ENCODE data around the gene PAM16. TPM values are rescaled to one million over a fixed set of nuclear protein-coding genes. Genes with fewer than 3 reads are reported as not detected.

Gene PAM16
- polyA plus RNA-seq, 1 donor from 2014 or later: 145 TPM

GRCh38 chr16:4362476-4363135 lies 11.5 kb upstream of the PAM16 start:
- no peak overlapping the region for H2AFZ ChIP-seq (ENCODE audit: low read depth, low read length)
- TF ChIP-seq SMC3 (conservative IDR thresholded peaks at IDR 0.05; ENCODE audit: poor library complexity): no peak
- TF ChIP-seq MXI1 (conservative IDR thresholded peaks at IDR 0.05; ENCODE audit: poor library complexity, severe bottlenecking): no peak
- TF ChIP-seq, protein P1, sequence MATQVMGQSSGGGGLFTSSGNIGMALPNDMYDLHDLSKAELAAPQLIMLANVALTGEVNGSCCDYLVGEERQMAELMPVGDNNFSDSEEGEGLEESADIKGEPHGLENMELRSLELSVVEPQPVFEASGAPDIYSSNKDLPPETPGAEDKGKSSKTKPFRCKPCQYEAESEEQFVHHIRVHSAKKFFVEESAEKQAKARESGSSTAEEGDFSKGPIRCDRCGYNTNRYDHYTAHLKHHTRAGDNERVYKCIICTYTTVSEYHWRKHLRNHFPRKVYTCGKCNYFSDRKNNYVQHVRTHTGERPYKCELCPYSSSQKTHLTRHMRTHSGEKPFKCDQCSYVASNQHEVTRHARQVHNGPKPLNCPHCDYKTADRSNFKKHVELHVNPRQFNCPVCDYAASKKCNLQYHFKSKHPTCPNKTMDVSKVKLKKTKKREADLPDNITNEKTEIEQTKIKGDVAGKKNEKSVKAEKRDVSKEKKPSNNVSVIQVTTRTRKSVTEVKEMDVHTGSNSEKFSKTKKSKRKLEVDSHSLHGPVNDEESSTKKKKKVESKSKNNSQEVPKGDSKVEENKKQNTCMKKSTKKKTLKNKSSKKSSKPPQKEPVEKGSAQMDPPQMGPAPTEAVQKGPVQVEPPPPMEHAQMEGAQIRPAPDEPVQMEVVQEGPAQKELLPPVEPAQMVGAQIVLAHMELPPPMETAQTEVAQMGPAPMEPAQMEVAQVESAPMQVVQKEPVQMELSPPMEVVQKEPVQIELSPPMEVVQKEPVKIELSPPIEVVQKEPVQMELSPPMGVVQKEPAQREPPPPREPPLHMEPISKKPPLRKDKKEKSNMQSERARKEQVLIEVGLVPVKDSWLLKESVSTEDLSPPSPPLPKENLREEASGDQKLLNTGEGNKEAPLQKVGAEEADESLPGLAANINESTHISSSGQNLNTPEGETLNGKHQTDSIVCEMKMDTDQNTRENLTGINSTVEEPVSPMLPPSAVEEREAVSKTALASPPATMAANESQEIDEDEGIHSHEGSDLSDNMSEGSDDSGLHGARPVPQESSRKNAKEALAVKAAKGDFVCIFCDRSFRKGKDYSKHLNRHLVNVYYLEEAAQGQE (IDR thresholded peaks at IDR 0.05; ENCODE audit: borderline replicate concordance): no peak
- TF ChIP-seq EZH2 (IDR thresholded peaks at IDR 0.05; ENCODE audit: borderline replicate concordance, insufficient read depth, low read length, poor library complexity, severe bottlenecking): no peak
- TF ChIP-seq RAD21 (conservative IDR thresholded peaks at IDR 0.05): no peak
- no peak for TF ChIP-seq CTCF (IDR thresholded peaks at IDR 0.05; ENCODE audit: poor library complexity, severe bottlenecking)
- TF ChIP-seq TAF1 (IDR thresholded peaks at IDR 0.05; ENCODE audit: low read depth): no peak
- no peak for TF ChIP-seq POLR2AphosphoS5 (IDR thresholded peaks at IDR 0.05)
- no peak for TF ChIP-seq EP300 (conservative IDR thresholded peaks at IDR 0.05; ENCODE audit: poor library complexity, severe bottlenecking)
- H3K9ac ChIP-seq (ENCODE audit: low read length): no peak overlapping the region
- H3K9me2 ChIP-seq (ENCODE audit: insufficient read depth, low read length): no peaks in the 10 kb centered on the region
- no peak overlapping the region for H3K27ac ChIP-seq (ENCODE audit: low read length)
- H3K27me3 ChIP-seq (ENCODE audit: insufficient read depth, low read depth, low read length): no peaks in the 10 kb centered on the region
- no peaks in the 10 kb centered on the region for H3K79me2 ChIP-seq (replicated peaks; ENCODE audit: insufficient read depth, low read length)
- no peaks in the 10 kb centered on the region for H3F3A ChIP-seq (ENCODE audit: insufficient read depth, low read length, poor library complexity, severe bottlenecking)
- H3K4me3 ChIP-seq (ENCODE audit: low read length): no peak overlapping the region
- no peaks in the 10 kb centered on the region for H3K36me3 ChIP-seq (ENCODE audit: insufficient read depth, low read length)
- H4K20me1 ChIP-seq (ENCODE audit: insufficient read depth): no peaks in the 10 kb centered on the region
- H3K4me2 ChIP-seq (ENCODE audit: low read length): no peak overlapping the region
- H3K9me3 ChIP-seq (ENCODE audit: low read length): no peaks in the 10 kb centered on the region

DNA sequence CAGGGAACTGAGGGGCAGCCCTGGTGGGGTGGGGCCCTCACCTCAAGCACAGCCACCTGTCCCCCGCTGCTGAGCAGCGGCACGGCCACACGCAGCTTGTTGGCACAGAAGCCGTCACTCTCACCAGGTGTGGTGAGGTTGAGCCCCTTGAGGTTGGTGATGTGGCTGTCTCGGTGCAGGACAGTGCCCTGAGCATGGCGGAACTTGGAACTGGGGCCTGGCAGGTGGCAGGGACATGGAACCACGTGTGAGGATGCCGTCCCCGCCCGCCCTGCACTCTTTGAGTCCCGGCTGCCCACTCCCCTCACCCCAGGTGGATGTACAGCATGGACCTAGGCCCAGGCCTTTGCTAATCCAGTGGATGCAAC lies 10.8 kb upstream of the PAM16 start:
- H3K9me2 ChIP-seq (ENCODE audit: insufficient read depth, low read length): no peaks in the 10 kb centered on the region
- TF ChIP-seq, protein P1 (IDR thresholded peaks at IDR 0.05; ENCODE audit: borderline replicate concordance): no peak
- TF ChIP-seq TAF1 (IDR thresholded peaks at IDR 0.05; ENCODE audit: low read depth) (no peak), EP300 (conservative IDR thresholded peaks at IDR 0.05; ENCODE audit: poor library complexity, severe bottlenecking) (no peak), RAD21 (conservative IDR thresholded peaks at IDR 0.05) (no peak), CTCF (IDR thresholded peaks at IDR 0.05; ENCODE audit: poor library complexity, severe bottlenecking) (no peak), MXI1 (conservative IDR thresholded peaks at IDR 0.05; ENCODE audit: poor library complexity, severe bottlenecking) (no peak)
- no peak overlapping the region for H3K27ac ChIP-seq (ENCODE audit: low read length)
- no peak overlapping the region for H3K9ac ChIP-seq (ENCODE audit: low read length)
- no peaks in the 10 kb centered on the region for H3K9me3 ChIP-seq (ENCODE audit: low read length)
- H4K20me1 ChIP-seq (ENCODE audit: insufficient read depth): no peaks in the 10 kb centered on the region
- no peaks in the 10 kb centered on the region for H3K36me3 ChIP-seq (ENCODE audit: insufficient read depth, low read length)
- no peaks in the 10 kb centered on the region for H3K79me2 ChIP-seq (replicated peaks; ENCODE audit: insufficient read depth, low read length)
- no peak overlapping the region for H2AFZ ChIP-seq (ENCODE audit: low read depth, low read length)
- no peak overlapping the region for H3K4me3 ChIP-seq (ENCODE audit: low read length)
- no peaks in the 10 kb centered on the region for H3F3A ChIP-seq (ENCODE audit: insufficient read depth, low read length, poor library complexity, severe bottlenecking)
- no peak overlapping the region for H3K4me2 ChIP-seq (ENCODE audit: low read length)
- no peaks in the 10 kb centered on the region for H3K27me3 ChIP-seq (ENCODE audit: insufficient read depth, low read depth, low read length)
